ENCODE data around the gene GATA1.

GATA1 gene

DNA sequence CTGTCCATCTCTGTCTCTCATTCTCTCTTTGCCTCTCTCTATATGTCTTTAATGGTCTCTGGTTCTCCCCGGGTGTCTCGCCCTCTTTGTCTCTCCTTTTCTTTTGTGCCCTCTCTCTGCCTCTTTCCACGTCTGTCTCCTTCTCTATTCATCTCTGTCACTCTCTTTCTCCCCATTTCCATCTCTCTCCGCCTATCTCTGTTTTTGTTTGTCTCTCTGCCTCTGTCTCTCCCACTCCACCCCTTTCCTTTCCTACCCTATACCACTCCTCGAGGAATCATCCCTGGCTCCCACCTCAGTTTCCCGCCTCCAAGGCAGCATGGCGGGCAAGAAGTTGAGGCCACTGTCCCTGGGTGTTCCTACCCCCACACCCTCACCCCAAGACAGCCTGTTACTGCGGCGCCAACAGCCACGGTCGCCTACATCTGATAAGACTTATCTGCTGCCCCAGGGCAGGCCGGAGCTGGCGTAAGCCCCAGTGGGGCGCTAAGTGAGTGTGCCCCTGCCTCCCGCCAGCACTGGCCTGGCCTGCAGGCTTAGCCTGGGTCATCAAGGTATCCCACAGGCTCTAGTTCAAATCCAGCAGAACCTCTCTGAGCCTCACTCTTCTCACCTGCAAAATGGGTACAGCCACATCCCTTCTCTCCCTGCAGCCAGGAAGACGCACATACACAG is 713 bp upstream of the GATA1 start:
- DNase-seq: no peak

DNA sequence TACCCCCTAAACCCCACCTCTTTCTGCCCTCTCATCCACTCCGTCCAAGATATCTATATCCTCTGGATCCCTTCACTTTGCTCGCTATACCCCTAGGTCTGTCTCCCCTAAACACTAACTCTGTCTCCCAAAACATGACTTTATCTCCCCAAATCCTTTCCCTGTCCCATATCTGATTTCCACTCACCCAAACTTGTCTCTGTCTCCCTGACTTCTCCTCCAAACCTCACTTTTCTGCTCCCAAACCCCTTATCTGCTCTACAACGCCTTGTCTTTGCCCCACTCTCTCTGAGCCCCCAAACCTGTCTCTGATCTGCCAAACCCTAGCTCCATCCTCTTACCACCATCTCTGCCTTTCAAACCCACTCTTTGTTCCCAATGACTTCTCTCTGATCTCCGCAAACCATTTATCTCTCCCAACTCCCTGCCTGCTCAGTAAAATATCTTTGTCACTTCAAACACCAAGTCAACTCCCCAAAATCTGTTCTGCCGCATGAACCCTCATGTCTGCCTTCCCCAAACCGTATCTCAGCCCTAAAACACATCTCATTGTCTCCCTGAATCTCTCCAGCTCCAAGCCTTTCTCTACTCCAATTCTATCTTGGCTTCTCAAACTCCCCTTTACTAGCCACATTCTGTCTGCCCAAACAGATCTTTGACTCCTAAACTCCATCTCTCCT is 575 bp downstream of the GATA1 start:
- DNase-seq: no peak

DNA sequence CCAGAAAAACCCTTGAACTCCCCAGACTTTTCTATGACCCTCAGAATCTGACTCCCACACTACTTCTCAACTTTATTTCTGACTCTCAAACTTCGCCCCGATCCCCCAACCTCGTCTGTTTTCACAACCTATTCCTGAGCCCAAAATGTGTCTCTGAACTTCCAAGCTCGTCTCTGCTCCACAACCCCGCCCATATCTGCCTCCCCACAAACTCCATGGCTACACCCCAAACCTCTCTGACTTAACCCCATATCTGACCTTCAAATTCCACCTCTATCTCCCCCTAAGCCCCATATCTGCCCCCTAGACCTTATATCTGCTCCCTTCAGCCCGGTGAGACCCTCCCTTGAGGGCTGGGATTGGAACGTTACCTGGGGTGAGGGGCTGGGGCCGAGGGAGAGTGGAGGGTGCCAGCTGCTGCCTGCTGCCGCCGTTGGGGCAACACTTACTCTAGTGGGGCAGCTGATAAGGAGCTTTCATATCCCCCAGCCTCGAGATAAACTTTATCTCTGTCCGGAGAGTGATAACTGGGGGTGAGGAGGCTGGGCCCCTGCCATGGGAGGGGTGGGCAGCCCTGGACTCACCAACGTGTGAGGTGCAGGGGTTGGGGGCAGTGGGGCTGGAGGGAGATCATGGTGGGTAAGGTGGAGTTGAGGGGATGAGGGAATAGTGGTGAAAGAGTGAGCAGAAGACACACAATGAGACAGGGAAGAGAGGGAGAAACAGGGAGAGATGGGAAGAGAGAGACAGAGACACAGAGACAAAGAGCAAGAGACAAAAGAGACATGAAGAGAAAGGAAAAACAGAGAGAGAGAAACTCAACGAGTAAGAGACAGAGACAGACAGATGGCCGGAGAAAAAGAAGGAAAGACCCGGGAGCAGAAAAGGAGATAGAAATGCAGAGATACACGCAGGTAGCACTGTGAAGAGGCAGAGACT is 1.4 kb downstream of the GATA1 start:
- DNase-seq: no peak

DNA sequence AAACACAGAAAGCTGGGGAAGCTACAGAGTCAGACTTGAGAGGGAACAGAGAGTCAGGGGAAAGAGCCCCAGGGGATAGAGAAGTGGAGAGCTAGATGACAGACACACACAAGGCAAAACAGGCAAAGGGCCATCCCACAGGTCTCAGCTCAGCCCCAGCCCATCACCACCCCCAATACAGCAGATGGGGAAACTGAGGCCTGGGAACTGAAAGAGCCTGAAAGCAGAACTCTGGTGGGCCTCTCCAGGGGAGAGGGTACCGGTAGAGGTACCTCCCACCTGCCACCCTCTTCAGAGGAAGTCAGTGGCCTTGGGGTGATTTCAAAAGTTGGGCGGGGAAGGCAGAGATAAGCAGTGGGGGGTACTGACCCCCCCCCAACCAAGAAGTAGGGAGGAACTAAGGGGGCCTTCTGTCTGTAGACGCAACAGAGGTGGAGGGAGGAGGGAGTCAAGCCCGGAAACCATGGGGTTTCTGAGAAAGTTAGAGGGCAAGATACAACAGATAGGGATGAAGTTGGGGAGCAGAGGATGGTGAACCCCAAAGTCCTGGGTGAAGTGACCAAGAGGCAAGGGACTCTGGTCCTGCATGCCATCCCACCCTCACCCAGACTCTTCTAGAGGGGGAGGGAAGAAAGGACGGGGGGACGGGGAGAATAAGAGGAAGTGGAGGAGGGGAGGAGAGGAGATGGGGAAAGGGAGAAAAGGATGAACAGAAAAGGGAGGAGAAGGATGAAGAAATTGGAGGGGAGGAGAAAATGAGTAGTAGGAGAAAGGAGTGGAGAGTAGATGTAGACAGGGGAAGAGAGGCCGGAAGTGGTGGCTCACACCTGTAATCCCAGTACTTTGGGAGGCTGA is 3.2 kb downstream of the GATA1 start:
- no peak for DNase-seq

DNA sequence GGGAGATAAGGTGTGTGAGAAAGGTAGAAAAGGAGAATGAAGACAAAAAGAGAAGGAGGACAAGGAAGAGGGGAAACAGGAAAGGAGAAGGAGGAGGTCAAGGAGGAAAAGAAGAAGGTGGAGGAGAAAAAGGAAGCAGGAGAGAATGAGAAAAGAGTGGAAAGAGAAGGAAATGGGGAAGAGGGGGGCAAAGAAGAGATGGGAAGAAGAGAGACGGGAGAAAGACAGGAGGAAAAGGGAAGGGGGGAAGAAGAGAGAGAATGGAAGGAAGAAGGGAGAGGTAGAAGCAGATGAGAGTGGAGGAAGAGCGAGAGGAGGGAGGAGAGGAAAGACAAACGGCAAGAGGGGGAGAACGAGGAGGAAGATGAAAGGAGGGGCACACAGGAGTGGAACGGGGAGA is 4.1 kb downstream of the GATA1 start:
- no peak for DNase-seq

DNA sequence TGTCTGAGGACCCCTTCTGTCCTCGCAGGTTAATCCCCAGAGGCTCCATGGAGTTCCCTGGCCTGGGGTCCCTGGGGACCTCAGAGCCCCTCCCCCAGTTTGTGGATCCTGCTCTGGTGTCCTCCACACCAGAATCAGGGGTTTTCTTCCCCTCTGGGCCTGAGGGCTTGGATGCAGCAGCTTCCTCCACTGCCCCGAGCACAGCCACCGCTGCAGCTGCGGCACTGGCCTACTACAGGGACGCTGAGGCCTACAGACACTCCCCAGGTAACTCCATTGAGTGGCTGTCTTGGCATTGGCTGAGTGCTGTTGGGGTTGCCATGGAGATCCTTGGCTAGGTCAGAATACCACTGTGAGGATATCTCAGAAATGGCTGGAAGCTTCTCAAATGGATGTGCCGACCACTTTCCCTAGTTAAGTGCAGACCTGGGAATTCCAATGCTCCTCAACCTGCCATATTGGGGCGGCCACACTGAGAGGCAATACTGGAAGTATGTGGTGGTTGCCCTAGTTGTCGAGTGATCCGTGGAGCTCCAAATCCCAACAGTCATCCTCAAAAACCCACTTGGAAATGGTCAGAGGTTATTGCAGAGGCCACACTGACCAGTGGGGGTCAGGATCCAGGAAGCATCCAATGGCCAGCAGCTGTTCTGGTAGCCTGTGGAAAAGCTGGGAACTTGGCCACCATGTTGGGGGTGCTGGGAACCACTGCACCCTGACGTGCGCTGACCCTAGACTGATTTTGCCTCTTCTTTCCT is 4.9 kb downstream of the GATA1 start:
- DNase-seq: no peak

DNA sequence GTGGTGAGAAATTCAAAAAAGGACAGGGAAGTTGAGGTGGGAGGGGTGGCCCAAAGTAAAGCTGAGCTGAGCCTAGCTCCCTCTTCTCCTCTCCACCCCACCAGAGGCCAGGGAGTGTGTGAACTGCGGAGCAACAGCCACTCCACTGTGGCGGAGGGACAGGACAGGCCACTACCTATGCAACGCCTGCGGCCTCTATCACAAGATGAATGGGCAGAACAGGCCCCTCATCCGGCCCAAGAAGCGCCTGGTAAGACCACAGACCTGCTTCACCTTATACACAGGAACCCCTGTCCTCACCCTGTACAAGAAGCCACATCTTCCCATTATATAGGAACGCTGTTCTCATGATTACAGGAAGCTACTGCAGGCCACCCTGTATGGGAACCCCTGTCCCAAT is 5.8 kb downstream of the GATA1 start:
- DNase-seq: no peak

DNA sequence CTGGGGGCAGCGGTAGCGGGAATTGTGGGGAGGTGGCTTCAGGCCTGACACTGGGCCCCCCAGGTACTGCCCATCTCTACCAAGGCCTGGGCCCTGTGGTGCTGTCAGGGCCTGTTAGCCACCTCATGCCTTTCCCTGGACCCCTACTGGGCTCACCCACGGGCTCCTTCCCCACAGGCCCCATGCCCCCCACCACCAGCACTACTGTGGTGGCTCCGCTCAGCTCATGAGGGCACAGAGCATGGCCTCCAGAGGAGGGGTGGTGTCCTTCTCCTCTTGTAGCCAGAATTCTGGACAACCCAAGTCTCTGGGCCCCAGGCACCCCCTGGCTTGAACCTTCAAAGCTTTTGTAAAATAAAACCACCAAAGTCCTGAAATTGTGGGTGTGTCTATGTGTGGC is 7.5 kb downstream of the GATA1 start:
- no peak for DNase-seq

DNA sequence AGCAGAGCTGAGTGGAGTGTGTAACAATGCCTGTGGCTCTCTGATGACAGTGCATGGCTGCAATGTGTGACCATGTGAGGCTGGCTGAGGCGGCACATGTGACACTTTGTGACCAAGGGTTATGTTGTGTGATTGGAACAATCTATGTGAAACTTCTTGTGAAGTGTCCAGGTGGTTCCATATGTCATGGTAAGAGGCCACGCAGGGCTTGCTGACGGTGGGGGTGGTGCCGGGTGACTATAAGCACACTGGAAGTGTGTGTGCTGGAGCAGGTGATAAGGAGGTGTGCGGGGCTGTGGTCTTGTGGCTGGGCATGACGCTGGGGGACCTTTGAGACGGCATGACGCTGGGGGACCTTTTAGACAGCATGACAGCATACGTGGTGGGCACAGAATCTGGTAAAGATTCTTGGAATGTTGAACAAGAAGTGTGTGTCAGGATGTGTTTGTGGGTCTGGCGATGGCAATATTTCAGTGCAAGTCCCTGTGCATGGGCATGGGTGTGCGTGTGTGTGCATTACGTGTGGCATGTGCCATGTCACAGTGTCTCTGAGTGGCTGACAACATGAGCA is 8.0 kb downstream of the GATA1 start:
- DNase-seq: no peak

DNA sequence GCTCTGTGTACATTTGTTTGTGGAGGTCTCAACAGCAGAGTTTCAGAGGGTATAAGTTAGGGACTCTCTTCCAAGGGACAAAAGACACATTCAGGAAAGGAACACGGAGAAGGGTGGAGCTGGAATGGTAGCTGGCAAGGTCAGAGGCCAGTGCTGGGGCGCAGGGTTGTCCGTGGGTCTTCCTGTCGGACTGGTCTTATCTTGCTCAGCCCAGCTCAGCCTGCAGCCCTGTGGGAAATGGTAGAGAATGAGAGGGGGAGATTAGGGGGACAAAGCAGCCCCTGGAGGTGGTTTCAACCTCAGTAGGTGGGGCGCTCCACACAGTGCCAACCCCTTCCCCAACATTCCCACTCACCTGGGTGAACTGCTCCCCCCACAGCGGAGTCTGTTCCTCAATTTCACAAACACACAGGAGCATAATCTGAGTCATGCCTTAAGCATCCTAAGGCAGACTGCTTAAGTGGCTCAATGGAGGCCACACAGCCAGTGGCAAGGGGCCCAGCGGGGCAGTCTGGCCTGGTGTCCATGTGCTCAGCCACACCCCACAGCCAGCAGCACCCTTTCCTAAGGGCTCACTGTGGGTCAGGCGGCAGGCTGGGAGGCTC is 8.6 kb downstream of the GATA1 start:
- no peak for DNase-seq

DNA sequence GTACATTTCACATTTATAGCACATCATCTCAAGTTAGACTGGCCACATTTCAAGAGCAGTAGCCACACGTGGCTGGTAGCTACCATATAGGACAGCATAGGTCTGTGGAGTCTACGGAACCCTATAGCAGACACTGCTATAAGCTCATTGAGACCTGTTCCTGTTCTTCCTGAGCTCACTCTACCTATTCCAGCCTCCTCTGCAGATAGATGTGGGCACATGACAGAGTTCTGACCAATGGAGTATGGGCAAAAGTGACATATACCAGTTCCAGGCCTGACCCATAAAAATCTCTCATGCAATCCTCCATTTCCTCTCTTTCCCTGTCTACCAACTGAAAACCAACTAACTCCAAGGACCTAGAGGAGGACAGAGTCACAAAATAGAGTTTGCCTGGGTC is 11.9 kb downstream of the GATA1 start:
- no peak for DNase-seq

DNA sequence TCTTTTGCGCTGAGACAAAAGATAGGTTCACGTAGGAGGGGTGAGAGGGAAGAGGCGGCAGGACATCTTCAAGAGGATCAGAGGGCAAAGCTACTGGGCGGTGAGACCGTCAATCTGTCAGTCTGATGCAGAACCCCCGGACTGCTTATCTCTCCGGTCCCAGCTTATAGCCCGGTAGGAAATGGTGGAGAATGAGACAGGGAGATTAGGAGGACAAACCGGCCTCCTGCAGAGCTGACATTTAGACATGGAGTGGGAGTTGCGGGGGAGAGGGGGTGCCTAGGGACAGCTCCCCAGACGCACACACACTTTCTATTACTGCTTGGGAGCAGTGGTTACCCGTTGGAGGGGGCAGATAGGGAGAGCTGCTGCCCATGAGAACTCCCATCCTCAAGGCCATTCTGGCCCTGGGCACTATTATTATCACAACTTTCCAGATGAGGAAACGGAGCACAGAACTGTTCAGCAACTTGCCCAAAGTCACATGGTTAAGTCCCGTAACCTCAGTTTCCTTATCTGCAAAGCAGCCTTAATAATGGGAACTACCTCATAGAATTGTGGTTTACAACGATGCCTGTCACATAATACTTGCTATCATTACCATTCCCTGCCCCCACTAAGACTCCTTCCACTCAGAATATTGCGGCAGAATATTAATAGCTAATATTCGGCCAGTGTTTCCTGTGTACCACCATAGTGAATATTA is 14.3 kb downstream of the GATA1 start:
- no peak for DNase-seq

DNA sequence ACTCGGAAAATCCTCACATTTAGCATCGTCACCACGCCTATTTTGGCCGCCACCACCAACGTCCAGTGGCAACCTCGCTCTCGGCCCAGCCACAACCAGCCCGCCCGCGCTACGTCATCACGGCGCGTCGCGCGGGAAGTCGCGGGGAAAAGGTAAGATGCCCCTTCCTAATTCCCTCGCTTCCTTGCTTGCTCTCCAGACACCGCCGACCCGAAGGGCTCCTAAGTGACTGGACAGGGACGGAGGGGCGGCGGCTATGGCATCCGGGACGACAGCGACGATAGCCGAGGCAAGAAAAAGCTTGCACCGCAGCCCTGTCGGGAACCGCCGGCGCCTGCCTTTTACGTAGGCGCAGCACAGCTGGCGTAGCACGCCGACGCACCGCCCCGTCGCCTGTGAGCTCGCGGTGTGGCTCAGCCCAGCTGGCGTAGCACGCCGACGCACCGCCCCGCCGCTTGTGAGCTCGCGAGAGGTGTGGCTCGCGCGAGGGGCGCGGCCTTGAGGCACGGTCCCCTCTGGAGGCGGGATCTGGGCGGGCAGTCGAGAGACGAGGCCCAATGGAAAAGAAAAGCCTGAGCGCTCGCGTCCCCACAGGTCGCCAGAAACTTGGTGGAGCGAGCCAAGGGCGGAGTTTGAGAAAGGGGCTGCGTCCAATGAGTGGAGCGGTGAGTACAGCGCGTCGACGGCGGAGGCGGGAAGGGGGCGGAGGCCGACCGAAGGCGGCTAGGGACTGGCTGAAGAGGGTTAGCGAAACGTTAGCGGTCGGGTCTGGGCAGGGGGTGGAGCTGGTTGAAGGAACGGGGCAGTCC is 15.1 kb downstream of the GATA1 start, which contains the start of gene HDAC6:
Gene HDAC6 (plus strand): TSS at position 788 of the 809 bp plus-strand sequence. CDS start 626 bp downstream, outside the sequence.
- peak; percentile 79 to 90 for DNase-seq

DNA sequence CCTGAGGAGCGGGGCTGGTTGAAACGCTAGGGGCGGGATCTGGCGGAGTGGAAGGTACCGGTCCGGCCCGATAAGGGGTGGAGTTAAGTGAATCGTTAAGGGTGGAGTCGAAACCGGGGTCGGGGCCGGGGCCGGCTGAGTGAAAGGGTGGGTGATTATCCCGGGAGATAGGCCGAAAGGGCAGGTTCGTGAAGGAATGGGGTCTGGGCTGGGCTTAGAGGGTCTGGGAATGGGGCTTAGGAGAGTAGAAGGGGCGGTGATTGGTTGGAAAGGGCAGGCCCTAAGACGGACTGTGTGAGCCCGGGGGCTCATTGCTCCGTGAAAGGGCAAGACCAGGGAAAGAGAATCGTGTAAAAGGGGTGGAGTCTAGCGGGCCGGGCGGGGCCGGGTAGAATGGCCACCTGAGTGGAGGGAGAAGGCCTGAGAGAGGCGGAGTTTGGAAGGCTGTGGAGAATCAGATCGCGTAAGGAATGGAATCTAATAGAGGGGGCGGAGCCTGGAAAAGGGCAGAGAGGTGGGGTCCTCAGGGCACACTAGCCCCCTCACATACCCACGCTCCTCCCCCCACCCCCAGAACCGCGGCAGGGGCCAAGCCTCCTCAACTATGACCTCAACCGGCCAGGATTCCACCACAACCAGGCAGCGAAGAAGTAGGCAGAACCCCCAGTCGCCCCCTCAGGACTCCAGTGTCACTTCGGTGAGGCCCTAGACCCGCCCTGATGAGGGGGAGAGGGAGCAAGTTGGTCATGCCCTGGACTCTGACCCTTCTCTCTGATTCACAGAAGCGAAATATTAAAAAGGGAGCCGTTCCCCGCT is 15.9 kb downstream of the GATA1 start:
- DNase-seq: peak; percentile 37 to 77

DNA sequence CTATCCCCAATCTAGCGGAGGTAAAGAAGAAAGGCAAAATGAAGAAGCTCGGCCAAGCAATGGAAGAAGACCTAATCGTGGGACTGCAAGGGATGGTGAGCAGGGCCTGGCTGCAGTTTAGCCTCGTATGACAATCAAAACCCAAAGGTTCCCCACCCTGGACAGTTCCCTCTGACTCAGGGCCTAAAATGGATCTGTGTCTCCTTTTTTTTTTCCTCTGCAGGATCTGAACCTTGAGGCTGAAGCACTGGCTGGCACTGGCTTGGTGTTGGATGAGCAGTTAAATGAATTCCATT is 16.5 kb downstream of the GATA1 start:
- no peak for DNase-seq

DNA sequence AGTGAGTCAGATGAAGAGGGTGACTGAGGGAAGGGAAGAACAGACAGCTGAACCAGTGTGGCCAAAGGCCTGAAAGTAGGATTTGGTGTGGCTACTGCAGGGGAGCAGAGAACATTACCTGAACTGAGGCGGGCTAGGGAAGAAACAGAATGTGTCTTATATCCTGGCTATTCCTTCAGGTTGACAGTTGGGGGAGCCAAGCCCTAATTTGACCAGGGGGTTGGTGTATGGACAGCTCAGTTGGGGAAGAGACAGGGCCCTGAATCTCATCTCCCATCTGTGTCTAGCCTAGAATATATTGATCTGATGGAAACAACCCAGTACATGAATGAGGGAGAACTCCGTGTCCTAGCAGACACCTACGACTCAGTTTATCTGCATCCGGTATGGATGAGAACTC is 19.7 kb downstream of the GATA1 start:
- no peak for DNase-seq

DNA sequence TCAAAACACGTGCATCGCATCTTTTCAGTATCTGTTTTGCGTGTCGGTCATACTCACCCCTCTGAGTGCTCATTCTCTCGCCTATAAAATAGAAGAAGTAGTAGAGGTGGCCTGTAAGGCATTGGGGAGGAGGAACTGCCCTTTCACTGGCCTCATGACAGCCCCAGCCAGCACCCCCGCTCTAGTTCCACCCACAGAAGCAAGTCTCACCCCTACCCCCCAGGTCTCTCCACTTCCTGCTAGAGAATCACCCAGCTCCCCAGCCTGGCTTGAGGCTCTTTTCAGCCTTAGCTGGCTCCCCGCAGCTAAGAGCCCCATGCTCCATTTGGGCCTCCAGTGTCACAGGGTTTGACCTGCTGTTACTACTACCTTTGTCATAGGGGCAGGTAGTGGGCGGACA is 27.3 kb downstream of the GATA1 start:
- DNase-seq: no peak

DNA sequence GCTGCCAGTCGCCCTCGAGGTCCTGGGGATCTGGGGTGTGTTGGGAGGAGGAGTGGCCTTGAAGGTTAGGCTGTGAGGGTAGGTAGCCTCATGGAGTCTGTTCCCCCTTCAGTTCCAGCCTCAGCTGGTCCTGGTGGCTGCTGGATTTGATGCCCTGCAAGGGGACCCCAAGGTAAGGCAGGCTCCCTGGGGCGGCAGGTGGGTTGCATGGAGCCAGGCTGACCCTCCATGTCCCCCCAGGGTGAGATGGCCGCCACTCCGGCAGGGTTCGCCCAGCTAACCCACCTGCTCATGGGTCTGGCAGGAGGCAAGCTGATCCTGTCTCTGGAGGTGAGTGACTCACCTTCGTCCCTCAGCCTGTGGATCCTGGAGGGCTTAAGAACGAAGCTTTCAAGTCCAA is 28.3 kb downstream of the GATA1 start:
- no peak for DNase-seq

DNA sequence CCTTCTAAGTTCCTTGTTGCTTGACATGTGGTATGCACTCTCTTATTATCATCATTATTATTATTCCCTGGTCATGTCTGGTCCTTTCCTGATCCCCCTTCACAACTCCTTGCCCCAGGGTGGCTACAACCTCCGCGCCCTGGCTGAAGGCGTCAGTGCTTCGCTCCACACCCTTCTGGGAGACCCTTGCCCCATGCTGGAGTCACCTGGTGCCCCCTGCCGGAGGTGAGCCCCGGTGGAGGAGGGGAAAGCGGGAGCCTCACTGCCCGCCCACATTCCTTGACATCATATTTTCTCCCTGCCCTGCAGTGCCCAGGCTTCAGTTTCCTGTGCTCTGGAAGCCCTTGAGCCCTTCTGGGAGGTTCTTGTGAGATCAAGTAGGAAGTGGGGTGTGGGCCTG is 28.9 kb downstream of the GATA1 start:
- DNase-seq: no peak

All from SW 1271 (cell line).